COR-L47 (cell line): Measurements from ENCODE around the gene LMO1.

Experiments used
- DNase-seq: peaks from one replicate; lab custom pipeline; 2025; lab: John Stamatoyannopoulos, UW

Gene LMO1

GRCh38 chr11:8205566-8205965 lies 58.1 kb downstream of the LMO1 start:
- DNase-seq, result no peak

GRCh38 chr11:8204596-8204995 lies 59.1 kb downstream of the LMO1 start:
- DNase-seq, result no peak

- DNase-seq, result no peak
Observed at GRCh38 chr11:8204025-8204424, 59.7 kb downstream of the LMO1 start.

GRCh38 chr11:8203414-8203715 lies 60.3 kb downstream of the LMO1 start:
- DNase-seq, result no peak

GRCh38 chr11:8202516-8203413 lies 60.9 kb downstream of the LMO1 start:
- no peak for DNase-seq

GRCh38 chr11:8201644-8202365 lies 61.9 kb downstream of the LMO1 start:
- DNase-seq, result no peak

GRCh38 chr11:8199676-8200075 lies 64.0 kb downstream of the LMO1 start:
- no peak for DNase-seq

- peak; percentile 5 for DNase-seq
Observed at GRCh38 chr11:8196749-8197148, 66.9 kb downstream of the LMO1 start.

GRCh38 chr11:8194956-8195355 lies 68.7 kb downstream of the LMO1 start:
- DNase-seq, result no peak

- no peak for DNase-seq
Observed at GRCh38 chr11:8192896-8193209, 70.8 kb downstream of the LMO1 start.

- peak; percentile 54 for DNase-seq
Observed at GRCh38 chr11:8192016-8192895, 71.4 kb downstream of the LMO1 start.

- DNase-seq, result no peak
Observed at GRCh38 chr11:8190431-8190830, 73.2 kb downstream of the LMO1 start.

GRCh38 chr11:8186429-8186828 lies 77.2 kb downstream of the LMO1 start:
- no peak for DNase-seq

- DNase-seq, result no peak
Observed at GRCh38 chr11:8183111-8183510, 80.6 kb downstream of the LMO1 start.

- DNase-seq, result no peak
Observed at GRCh38 chr11:8180469-8180868, 83.2 kb downstream of the LMO1 start.

- no peak for DNase-seq
Observed at GRCh38 chr11:8178297-8178696, 85.4 kb downstream of the LMO1 start.

GRCh38 chr11:8177136-8177535 lies 86.5 kb downstream of the LMO1 start:
- no peak for DNase-seq
